Peyer's patch (tissue), 4 donors: ENCODE data around the gene PEMT.
"Not testable (repeated sequence)": the region's sequence is repeated elsewhere in the genome, so short reads cannot be mapped to it uniquely, and the experiment has no call there.

Source experiments
- CTCF ChIP-seq, 6 experiments: fragments of 450-650 bp in 4 of 6; fragments of 200-600 bp in 2 of 6; sonication (generic) in 1 of 6; IDR thresholded peaks; one replicate each; pipeline ENCODE4 v1.5.1; 2017 to 2019; ENCODE audit warnings: antibody characterized with exemption in 6 of 6, mild to moderate bottlenecking in 3 of 6, moderate library complexity in 1 of 6
- POLR2A ChIP-seq, 2 donors: fragments of 450-650 bp; IDR thresholded peaks; one replicate each; pipeline ENCODE4 v1.5.1; 2017; ENCODE audit warnings: antibody characterized with exemption in 2 of 2, mild to moderate bottlenecking in 2 of 2, moderate library complexity in 2 of 2

DNA sequence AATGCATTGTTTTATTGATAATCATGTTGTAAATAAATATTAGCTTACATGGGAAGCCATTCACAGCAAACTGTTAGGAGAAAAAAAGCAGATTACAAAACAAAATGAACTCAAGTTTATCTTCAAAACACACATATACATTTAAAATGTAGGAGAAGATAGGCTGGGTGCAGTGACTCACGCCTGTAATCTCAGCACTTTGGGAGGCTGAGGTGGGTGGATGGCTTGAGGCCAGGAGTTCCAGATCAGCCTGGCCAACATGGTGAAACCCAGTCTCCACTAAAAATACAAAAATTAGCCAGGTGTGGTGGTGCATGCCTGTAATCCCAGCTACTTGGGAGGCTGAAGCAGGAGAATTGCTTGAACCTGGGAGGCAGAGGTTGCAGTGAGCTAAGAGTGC lies 125.6 kb downstream of the PEMT start:
- TF ChIP-seq CTCF, POLR2A (IDR thresholded peaks at IDR 0.05): not testable (repeated sequence)
